ENCODE results near the gene WNK1.
"Not testable (repeated sequence)": the region's sequence is repeated elsewhere in the genome, so short reads cannot be mapped to it uniquely, and the experiment has no call there.

Gene WNK1

DNA sequence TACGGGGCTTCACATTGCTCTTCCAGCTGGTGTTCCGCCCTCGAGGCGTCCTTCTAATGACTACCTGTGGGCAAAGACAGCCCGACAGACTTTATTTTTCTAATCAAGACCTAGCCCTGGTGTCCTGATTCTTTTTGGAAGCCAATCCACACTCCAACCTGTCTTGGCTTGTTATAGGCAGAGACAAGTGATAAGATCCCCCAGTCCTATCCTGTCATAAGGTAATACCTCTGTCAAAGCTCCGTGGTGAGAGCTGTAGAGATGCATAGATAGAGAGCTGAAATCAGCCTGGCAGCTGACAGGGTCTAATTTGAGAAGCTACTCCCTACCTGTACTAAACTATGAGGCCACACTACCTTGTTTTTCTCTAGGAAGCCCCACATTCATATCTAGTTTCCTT lies 11.5 kb upstream of the WNK1 start:
- no peak for DNase-seq (ENCODE audit: low read depth in 4 of 4, low spot score in 1 of 4)

DNA sequence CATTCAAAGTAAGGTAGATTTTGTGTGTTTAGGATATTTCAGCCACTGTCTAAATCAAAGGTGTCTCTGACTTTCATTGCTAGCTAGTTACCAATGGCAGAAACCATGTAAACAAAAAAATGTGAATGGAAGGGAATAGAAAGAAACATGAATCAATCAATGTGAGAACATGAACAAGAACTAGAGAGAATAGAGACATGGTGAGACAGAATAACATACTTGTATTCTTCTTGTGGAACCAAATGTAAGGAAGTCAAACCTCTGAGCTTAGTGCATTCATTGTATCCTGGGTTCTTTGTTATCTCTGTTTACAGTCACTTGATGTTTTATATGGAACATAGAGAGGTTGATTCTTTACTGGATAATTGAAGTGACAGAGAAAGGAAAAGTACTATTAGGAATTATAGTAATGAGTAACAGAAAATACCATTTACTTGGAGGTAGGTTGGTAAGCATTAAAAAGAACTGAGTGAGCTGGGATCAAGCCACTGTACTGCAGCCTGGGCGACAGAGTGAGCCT lies 2.6 kb upstream of the WNK1 start:
- DNase-seq (ENCODE audit: low read depth in 4 of 4, low spot score in 1 of 4): no peak

- no peak for DNase-seq (ENCODE audit: low read depth in 4 of 4, low spot score in 1 of 4)
Measured at GRCh38 chr12:750366-751191, 1.8 kb upstream of the WNK1 start.

DNA sequence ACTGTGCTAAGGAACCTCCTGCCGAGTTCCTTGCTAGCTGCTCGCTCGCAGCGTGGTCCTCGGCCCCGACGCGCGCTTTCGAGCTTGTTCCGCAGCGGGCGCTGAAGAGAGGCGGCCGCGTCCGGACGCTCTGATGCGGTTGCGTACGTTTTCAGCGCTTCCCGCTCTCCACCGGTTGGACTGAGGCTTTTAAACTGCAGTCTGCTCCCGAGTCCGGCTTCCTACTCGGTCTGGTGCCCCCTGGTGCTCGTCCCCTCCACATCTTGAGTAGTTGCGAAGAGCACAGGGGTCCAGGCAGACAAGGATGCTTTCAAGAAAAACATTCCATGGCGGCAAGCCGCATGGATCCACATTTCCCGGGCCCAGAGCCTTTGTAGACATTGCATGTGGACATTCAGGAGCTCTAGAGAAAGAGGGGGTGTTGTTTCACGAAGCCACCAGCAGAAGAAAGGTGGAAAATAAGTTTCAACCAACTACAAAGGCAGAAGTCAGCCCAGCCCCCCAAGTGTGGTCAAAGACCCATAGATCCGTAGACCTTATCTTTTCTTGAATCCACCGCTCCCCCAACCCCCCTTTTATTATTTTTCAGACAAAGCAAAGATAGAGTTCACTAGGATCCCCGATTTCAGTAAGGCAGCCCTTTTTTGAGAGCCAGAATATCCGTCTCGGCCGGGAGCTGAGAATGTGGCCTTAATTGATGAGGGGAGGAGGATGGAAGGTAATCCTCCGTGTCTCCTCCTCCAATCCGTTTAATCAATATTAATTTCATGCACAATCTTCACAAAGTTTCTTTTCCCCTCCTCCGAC lies 984 bp upstream of the WNK1 start:
- DNase-seq (ENCODE audit: low read depth in 4 of 4, low spot score in 1 of 4): peak; percentile 55 to 86 (median 71)

DNA sequence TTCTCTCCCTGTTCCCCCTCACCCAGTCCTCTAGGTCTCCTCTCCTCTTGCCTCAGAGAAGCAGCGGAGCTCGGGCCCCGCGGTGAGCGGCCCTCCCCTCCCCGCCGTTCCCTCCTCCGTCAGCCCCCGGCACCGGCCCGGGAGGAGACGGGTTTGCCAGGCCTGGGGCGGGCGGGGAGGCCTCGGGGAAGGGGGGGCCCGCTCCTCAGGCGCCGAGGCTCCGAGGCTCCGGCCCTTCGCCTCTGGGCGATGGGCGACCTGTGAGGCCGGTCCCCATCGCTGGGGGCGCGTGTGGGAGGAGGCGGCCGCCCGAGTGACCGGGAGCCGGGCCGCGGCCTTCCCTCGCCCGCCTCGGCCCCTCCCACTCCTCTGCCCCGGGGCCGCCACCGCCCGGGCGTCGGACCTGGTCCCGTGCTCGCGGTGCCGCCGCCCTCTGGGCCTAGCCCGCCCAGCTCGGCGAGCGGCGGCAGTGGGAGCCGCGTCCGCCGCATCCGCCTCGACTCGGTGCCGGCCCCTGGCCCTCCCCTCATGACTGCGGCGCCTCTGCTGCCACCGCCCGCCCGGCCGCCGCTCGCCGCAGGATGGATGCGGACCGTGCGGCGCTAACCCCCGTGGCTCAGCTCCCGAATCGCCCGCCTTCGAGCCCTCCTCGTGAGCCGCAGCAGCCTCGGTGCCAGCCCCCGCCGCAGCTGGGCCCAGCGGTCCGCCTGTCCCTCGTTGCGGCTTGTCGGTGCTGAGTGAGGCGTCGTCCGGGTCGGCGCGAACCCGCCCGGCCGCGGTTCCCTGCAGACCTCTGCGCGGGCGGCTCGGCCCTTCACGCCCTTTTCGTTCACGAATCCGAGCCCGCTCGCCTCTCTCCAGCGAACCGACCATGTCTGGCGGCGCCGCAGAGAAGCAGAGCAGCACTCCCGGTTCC lies 574 bp downstream of the WNK1 start:
- DNase-seq (ENCODE audit: low read depth in 4 of 4, low spot score in 1 of 4): peak in 2 of 4 experiments; percentile 19 to 38

GRCh38 chr12:753611-754472 lies 1.5 kb downstream of the WNK1 start:
- DNase-seq (ENCODE audit: low read depth in 4 of 4, low spot score in 1 of 4): peak in 3 of 4 experiments; percentile 7 to 23 (median 21)

DNA sequence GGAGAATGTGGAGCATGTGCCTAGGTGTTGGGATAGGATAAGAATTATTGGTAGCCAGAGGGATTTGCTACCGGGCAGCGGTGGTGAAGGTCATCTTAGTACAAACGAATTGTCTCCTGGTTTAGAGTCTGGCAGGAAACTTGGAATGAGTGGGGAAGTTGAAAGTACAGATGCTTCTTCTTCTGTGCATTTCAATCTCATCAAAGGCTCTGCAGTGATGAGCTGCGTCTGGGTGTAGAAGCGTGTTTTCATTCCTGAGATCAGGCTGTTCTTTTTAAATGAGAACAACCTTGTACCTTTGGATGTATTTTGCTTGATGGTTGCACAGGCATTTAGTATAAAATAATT lies 2.1 kb downstream of the WNK1 start:
- no peak for DNase-seq (ENCODE audit: low read depth in 4 of 4, low spot score in 1 of 4)

DNA sequence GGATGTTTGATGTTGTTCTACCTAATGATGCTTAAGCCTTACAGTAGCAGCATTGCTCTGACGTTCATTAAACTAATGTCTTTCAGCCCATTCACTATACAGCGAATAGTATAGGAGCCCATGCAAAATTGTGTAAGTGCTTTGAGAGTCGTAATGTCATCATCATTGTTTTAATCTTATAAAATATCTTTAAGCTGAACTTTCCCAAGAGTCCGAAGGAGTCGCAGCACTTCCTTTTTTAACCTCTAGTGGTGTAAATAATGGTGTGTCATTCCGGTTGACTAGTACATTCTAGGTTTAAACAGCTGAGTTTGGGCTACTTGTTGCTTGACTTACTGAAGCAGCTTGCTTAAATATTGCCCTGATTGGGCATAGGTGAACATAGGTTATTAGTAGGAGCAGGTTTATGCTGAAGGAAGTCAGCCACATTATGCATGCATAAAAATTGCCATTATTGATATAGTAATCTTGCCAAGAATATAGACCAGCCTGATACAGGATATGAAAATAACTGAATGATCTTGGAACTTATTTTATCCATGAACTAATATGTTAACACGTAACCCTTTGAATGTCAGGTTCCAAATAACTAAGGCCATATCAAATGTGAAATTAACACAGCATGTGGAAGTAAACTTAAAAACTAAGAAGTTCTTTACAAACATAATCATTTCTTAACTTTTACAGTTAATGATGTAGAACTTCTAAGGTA lies 2.6 kb downstream of the WNK1 start:
- no peak for DNase-seq (ENCODE audit: low read depth in 4 of 4, low spot score in 1 of 4)

DNA sequence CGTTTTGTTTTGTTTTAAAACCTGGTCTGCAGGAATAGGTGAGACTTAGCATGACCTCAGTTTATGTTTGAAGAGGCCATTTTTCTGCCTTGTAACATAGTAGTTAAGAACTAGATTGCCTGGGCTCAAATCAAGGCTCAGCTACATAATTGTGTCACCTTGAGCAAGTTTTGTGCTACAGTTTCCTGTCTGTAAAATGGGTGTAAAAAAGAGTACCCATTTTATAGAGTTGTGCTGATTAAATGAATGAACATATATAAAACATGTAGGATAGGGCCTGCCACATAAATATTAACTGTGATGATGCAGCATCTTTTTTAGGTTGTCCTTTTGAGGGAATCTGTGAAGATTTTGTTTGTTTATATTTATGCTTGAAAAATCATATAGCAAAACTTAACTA lies 7.2 kb downstream of the WNK1 start:
- DNase-seq (ENCODE audit: low read depth in 4 of 4, low spot score in 1 of 4): no peak

- DNase-seq (ENCODE audit: low read depth in 4 of 4, low spot score in 1 of 4): no peak
Measured at GRCh38 chr12:761256-761655, 8.9 kb downstream of the WNK1 start.

DNA sequence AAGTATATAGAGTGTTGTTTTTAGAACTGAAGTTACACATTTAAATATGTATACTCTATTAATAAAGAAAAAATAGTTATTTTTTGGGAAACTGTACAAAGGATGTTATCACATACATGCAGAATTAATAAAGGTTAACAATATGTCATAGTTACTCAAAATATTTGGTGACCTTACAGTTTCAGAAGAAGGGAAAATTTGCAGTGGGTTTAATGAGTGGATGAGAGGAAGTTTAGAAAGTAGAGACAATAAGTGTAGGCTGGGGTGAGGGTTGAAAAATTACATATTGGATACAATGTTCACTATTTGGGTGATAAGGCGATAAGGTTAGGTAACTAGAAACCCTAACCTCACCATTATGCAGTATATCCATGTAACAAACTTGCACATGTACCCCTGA lies 13.5 kb downstream of the WNK1 start:
- DNase-seq (ENCODE audit: low read depth in 4 of 4, low spot score in 1 of 4): no peak

DNA sequence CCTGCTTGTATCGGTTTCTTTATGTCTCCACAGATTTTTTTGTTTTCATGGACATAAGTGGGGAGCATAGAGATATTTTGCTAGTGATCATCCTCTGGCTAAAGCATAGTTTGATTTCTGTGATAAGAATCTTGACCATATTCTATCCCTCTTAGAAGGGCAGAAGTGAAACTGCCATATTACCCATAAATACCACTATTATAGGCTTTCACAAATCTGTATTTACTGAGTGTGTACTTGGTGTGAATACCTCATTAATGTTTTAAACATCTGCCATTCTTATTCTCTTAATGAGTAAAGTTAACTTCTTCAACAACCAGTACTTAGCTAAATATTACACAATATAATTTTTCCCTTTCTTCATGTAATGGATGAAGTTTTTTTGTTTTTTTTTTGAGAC lies 16.1 kb downstream of the WNK1 start:
- DNase-seq (ENCODE audit: low read depth in 4 of 4, low spot score in 1 of 4): no peak

- DNase-seq (ENCODE audit: low read depth in 4 of 4, low spot score in 1 of 4): no peak
Measured at GRCh38 chr12:770479-770878, 18.1 kb downstream of the WNK1 start.

GRCh38 chr12:772056-772697 lies 19.8 kb downstream of the WNK1 start:
- no peak for DNase-seq (ENCODE audit: low read depth in 4 of 4, low spot score in 1 of 4)

GRCh38 chr12:774051-774614 lies 21.8 kb downstream of the WNK1 start:
- DNase-seq (ENCODE audit: low read depth in 4 of 4, low spot score in 1 of 4): no peak

- not testable (repeated sequence) for DNase-seq (ENCODE audit: low read depth in 4 of 4, low spot score in 1 of 4)
Measured at GRCh38 chr12:775973-776771, 23.8 kb downstream of the WNK1 start.

DNA sequence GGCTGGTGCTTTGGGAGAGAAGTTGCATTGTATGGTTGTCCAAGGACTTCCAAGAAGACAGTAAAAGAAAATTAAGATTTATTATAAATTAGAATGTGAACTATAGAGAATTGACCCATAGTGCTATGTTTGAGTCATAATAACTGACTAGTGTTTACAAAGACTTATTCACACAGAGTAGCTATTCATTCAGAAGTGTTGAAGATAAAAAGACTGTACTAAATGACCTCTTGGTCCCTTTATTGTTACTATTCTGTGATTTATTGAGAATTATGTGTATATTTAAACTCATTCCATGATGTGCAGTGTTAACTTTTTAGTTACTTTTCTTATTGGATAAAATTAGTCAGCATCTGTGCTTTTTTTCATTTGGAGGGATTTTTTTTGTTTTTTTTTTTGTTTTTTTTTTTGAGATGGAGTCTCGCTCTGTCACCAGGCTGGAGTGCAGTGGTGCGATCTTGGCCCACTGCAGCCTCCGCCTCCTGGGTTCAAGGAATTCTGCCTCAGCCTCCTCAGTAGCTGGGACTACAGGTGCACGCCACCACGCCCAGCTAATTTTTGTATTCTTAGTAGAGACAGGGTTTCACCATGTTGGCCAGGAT lies 24.5 kb downstream of the WNK1 start:
- not testable (repeated sequence) for DNase-seq (ENCODE audit: low read depth in 4 of 4, low spot score in 1 of 4)

Data from stimulated activated CD4-positive, alpha-beta T cell treated with anti-CD3 and anti-CD28 coated beads, Interleukin-1b, Interleukin-23, amount 100 ng/mL, for 24 hours (primary cell).